VCaP (cell line): ENCODE data around the gene TMEM129.

Experiments used
- H3K27ac ChIP-seq: fragments of 450-650 bp; 2 replicates; pipeline ENCODE4 v1.5.1; 2017
- TF ChIP-seq, protein P1 (sequence below): fragments of 450-650 bp; conservative IDR thresholded peaks from 2 replicates; pipeline ENCODE4 v1.5.1; 2017; ENCODE audit warnings: mild to moderate bottlenecking, moderate library complexity

The TMEM129 gene

DNA sequence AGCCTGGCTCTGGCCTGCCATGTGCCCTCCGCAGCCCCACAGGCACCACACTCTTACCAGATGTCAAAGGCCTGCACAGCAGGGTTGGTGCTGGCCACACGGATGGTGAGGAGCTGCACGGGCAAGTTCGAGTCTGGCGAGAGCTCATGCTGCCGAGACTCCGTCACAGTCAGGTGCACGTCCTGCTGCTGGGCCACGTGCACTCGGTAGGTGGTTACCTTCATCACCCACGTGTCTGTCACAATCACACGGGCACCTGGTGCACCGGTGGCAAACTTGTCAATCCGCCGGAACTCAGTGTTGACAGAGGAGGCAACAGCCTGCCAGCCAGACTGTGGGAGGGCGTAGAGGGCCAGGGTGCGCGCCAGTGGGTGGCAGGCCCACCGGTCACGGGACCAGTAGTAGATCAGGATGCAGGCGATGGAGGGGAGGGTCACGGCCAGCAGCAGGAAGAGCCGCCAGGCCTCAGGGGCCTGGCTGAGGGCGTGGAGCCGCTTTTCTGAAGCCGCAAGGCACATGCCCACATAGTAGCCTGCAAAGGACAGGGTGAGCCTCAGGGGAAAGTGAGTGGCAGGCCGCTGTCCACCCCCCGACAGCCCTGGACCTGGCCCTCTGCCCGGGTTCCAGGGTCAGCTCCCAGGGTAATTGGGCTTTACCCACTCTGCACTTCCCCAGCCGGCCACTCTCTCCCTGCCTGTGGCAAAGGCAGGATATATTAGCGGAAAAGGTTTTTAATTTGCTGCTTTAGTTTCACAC is 2.9 kb downstream of the TMEM129 start:
- TF ChIP-seq, protein P1, sequence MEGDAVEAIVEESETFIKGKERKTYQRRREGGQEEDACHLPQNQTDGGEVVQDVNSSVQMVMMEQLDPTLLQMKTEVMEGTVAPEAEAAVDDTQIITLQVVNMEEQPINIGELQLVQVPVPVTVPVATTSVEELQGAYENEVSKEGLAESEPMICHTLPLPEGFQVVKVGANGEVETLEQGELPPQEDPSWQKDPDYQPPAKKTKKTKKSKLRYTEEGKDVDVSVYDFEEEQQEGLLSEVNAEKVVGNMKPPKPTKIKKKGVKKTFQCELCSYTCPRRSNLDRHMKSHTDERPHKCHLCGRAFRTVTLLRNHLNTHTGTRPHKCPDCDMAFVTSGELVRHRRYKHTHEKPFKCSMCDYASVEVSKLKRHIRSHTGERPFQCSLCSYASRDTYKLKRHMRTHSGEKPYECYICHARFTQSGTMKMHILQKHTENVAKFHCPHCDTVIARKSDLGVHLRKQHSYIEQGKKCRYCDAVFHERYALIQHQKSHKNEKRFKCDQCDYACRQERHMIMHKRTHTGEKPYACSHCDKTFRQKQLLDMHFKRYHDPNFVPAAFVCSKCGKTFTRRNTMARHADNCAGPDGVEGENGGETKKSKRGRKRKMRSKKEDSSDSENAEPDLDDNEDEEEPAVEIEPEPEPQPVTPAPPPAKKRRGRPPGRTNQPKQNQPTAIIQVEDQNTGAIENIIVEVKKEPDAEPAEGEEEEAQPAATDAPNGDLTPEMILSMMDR = no peak
- peak overlapping the region; percentile 96 for H3K27ac ChIP-seq

DNA sequence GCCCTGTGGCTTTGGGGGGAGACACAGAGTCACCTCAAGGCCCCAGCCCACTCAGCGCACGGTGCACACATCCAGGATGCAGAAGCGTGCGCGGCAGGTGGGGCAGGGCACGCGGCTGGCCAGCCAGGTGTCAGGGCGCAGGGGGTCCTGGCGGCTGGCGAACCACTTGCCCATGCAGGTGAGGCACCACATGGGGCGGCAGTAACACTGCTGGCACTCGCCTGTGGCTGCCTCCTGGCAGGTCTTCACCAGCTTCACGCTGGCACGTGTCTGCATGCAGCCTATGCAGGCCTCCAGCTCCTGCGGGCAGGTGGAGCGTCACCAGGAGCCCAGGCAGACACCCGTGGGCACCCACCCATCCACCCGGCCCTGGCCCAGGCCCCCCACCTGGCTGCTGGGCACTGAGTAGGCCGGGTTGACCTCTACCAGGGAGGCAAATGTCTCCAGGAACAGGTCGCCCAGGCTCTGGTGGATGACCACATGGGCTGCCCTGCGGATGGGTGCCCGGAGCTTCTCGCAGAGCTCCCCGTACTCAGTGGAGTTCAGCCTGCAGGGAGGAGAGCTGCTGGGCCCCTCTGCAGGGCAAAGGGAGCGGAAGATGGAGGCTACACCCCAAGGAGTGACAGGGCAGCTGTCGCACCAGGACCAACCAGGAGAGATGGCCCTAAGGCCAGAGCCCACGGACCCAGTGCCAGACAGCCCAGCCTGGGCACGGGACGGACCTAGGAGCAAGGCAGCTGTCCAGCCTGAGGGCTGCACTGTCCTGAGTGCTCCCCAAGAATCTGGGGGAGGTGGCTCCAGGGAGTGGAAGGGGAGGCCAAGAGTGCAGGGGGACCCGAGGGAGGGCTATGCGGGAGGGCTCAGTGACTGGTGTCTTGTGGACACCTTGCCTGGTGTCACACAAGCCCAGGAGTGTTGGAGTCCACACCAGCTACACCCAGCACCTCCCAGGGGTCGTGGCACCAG is 3.7 kb downstream of the TMEM129 start:
- peak overlapping the region; percentile 96 for H3K27ac ChIP-seq
- TF ChIP-seq, protein P1 = no peak

- TF ChIP-seq, protein P1 = no peak
- peak overlapping the region; percentile 96 for H3K27ac ChIP-seq
Observed at GRCh38 chr4:1716065-1716945, 4.8 kb downstream of the TMEM129 start.

GRCh38 chr4:1715002-1715758 is 5.9 kb downstream of the TMEM129 start:
- H3K27ac ChIP-seq = peak overlapping the region; percentile 30
- TF ChIP-seq, protein P1 = no peak

DNA sequence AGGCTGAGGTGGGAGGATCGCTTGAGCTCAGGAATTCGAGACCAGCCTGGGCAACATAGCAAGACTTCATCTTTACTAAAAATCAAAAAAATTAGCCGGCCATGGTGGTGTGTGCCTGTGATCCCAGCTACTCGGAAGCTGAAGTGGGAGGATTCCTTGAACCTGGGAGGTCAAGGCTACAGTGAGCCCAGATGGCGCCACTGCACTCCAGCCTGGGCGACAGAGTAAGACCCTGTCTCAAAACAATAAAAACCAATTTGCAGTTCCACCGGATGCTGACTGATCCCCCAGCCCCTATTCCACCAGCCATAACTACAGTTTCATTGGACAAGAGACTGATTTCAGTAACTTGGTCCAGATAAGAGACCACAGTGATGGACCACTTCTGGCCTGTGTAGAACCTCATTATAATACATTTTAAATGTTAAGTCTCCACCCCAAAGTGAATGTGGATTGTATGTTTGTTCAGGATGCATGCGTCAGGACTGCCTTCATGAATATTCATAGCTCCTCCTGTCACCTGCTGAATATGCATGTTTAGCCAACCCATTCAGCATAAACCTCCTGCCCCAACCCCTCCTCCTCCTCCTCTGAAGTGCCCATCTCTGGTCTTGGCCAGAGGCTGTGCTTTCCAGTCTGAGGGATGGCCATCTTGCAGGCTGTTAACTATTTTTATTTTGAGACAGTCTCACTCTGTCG is 6.7 kb downstream of the TMEM129 start:
- TF ChIP-seq, protein P1 = no peak
- peak overlapping the region; percentile 100 for H3K27ac ChIP-seq
